GM12874 (cell line): ENCODE results near the gene WNT2B.

ENCODE experiments used
- TF ChIP-seq, protein P1 (sequence below): IDR thresholded peaks from 2 replicates; pipeline ENCODE4 v1.5.1; 2011; ENCODE audit warnings: low read depth, mild to moderate bottlenecking, control low read depth, low read length, moderate library complexity; ENCODE audit not compliant: insufficient read depth

Gene WNT2B

DNA sequence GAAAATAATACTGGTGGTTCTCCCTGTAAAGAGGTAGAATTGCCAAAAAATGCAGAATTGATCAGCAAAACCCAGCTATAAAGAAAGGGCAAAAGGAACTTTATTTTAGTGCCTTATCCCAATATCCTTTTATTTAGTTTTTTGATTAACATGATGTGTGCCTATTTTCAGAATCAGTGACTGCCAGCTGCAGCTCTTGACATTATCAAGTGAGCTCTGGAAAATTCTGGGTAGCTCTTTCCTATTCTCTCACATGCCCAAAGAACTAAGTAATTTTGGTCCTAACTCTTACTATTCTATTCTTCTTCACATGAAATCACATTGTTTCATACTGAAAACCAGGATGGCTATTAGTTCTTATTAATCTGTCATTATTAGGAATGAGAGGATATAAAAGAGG, 22.1 kb downstream of the WNT2B start:
- TF ChIP-seq, protein P1, sequence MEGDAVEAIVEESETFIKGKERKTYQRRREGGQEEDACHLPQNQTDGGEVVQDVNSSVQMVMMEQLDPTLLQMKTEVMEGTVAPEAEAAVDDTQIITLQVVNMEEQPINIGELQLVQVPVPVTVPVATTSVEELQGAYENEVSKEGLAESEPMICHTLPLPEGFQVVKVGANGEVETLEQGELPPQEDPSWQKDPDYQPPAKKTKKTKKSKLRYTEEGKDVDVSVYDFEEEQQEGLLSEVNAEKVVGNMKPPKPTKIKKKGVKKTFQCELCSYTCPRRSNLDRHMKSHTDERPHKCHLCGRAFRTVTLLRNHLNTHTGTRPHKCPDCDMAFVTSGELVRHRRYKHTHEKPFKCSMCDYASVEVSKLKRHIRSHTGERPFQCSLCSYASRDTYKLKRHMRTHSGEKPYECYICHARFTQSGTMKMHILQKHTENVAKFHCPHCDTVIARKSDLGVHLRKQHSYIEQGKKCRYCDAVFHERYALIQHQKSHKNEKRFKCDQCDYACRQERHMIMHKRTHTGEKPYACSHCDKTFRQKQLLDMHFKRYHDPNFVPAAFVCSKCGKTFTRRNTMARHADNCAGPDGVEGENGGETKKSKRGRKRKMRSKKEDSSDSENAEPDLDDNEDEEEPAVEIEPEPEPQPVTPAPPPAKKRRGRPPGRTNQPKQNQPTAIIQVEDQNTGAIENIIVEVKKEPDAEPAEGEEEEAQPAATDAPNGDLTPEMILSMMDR: no peak

DNA sequence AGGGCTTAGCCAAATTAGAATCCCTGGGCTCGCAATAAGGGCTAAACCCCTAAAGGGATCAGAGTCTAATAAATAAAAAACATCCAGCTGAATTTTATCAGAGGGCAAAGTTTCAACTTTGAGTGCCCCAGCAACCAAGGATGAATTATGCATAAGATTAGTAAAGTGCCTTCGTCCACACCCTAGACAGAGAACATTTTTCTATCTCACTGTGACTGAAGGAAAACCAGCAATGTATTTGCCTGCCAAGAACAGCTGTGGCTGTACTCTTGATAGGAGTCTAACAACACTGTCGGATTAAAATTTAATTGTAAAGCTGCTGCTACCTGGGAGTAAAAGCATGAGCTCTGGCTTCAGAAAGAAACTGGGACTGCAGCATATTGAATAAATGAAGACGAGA, 23.3 kb downstream of the WNT2B start:
- TF ChIP-seq, protein P1: no peak

DNA sequence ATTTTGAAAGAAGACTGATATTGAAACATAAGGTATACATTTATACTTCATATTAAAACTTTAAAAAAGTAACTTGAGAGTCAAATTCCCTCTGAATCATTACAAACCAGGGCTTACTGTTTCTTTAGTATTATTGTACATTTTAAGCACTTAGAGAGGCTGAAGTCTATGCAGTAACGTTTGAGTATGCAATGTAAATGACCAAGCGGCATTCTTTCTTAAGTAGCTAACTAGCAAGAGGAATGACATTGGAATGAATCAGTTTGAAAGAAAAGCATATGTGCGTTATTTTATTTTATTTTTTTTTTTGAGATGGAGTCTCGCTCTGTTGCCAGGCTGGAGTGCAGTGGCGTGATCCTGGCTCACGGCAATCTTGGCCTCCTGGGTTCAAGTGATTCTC, 24.3 kb downstream of the WNT2B start:
- TF ChIP-seq, protein P1: no peak

GRCh38 chr1:112536561-112536960, 27.8 kb downstream of the WNT2B start:
- TF ChIP-seq, protein P1: no peak

DNA sequence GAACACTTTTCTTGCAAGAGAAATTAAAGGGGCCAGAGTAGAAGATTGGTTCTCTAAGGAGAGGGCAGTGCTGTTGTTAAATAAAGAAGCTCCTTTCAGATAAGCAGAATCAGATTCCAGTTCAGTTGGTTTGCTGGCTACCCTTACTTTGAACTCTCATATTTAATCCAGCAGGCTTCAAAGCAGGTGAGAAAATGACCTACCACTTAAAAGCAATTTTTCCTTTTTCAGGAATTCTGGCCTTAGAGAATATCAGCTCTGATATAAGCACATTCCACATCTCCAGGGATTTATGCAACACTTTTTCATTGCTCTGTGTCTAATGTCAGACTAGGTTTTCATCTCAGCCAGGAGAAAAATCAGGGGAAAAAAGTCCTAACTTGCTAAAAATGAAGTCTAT, 28.7 kb downstream of the WNT2B start:
- TF ChIP-seq, protein P1: no peak

GRCh38 chr1:112538883-112539282, 30.1 kb downstream of the WNT2B start:
- TF ChIP-seq, protein P1: no peak

DNA sequence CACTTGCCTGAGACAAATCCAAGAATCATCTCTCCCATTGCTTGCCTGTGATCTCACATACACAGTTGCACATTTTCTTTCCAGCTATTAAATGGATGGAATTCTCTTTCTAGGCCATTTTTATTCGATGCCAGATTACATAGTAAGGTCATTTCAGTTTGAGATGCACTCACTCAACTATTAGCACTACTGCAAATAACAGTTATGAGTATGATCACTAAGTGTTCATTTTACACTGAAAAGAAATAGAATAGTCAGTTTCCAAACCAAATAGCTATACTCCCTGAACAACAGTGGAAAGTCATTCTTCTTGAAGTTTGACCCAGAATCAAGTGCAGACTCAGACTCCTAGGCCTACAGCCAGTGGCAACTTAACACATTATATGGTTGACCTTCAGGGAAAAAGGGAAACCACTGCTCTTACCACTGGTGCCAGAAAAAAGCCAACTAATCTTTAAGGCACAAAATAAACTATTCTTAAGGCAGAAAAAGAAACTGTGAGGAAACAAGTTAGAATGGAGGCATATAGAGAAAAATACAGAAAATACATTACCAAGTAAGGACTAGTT, 31.5 kb downstream of the WNT2B start:
- TF ChIP-seq, protein P1: no peak
